Fibroblast of lung (primary cell): ENCODE results near the gene TBATA. TPM values are rescaled to one million over a fixed set of nuclear protein-coding genes. Genes with fewer than 3 reads are reported as not detected.

ENCODE experiments used
- DNase-seq, 2 donors: peaks; one replicate each; pipeline versions ENCODE4 v3.0.0 to v3.0.0-alpha.2; 2010; ENCODE audit warnings: low read depth in 2 of 2
- H2AFZ ChIP-seq: 2 replicates; pipeline ENCODE4 v1.5.1; 2012; ENCODE audit warnings: low read length, control low read depth, inconsistent platforms
- H3K27ac ChIP-seq: 2 replicates; pipeline ENCODE4 v1.5.1; 2011; ENCODE audit warnings: low read length, control low read depth; ENCODE audit not compliant: insufficient read depth
- H3K27me3 ChIP-seq: 2 replicates; pipeline ENCODE4 v1.5.1; 2011; ENCODE audit warnings: mild to moderate bottlenecking, low read length; ENCODE audit not compliant: control insufficient read depth, insufficient read depth
- H3K36me3 ChIP-seq: 2 replicates; pipeline ENCODE4 v1.5.1; 2011; ENCODE audit warnings: low read length; ENCODE audit not compliant: control insufficient read depth, insufficient read depth
- H3K4me1 ChIP-seq: 2 replicates; pipeline ENCODE4 v1.5.1; 2011; ENCODE audit warnings: low read length; ENCODE audit not compliant: control insufficient read depth, insufficient read depth; ENCODE audit errors: extremely low read depth
- H3K4me2 ChIP-seq: 2 replicates; pipeline ENCODE4 v1.5.1; 2011; ENCODE audit warnings: low read length, control low read depth; ENCODE audit not compliant: insufficient read depth; ENCODE audit errors: extremely low read depth
- H3K4me3 ChIP-seq, 4 experiments: fragments of 200-600 bp in 1 of 4; sonication (generic) in 1 of 4; replicated peaks in 1 of 4; 2 replicates each; pipeline ENCODE4 v1.5.1; 2011 to 2016; ENCODE audit warnings: low read length in 4 of 4, low read depth in 3 of 4, mild to moderate bottlenecking in 3 of 4, control low read depth in 2 of 4, inconsistent platforms in 1 of 4, mixed read lengths in 1 of 4; ENCODE audit not compliant: insufficient read depth in 1 of 4; ENCODE audit errors: control extremely low read depth in 1 of 4
- H3K79me2 ChIP-seq: 2 replicates; pipeline ENCODE4 v1.5.1; 2012; ENCODE audit warnings: mild to moderate bottlenecking, low read length, inconsistent platforms; ENCODE audit not compliant: control insufficient read depth, insufficient read depth
- H3K9ac ChIP-seq: 2 replicates; pipeline ENCODE4 v1.5.1; 2011; ENCODE audit warnings: mild to moderate bottlenecking, low read length, control low read depth; ENCODE audit not compliant: insufficient read depth
- H3K9me3 ChIP-seq: 2 replicates; pipeline ENCODE4 v1.5.1; 2012; ENCODE audit warnings: low read depth, low read length; ENCODE audit not compliant: control insufficient read depth, insufficient read depth
- H4K20me1 ChIP-seq: 2 replicates; pipeline ENCODE4 v1.5.1; 2011; ENCODE audit warnings: low read length; ENCODE audit not compliant: control insufficient read depth, insufficient read depth; ENCODE audit errors: extremely low read depth
- EZH2 ChIP-seq: IDR thresholded peaks from 2 replicates; pipeline ENCODE4 v1.5.1; 2012; ENCODE audit warnings: low read length, control low read depth, mild to moderate bottlenecking; ENCODE audit errors: missing control alignments
- polyA plus RNA-seq, 2 donors: library from polyadenylated mRNA; depleted of rRNA in 1 of 2; stranded (reverse) in 1 of 2; unstranded in 1 of 2; fragments of >200 nt; gene quantifications; 2 replicates each; pipeline ENCODE4 v1.2.1, GENCODE V29; 2011 to 2012; ENCODE audit warnings: missing spikeins in 1 of 2
- total RNA-seq: library from RNA; depleted of rRNA; stranded (reverse); fragments of >200 nt; gene quantifications from 2 replicates; pipeline ENCODE4 v1.2.1, GENCODE V29; 2014
- TF ChIP-seq, protein P1 (sequence below), 2 donors: IDR thresholded peaks in 1 of 2; conservative IDR thresholded peaks in 1 of 2; 1 replicate in 1 of 2; 2 replicates in 1 of 2; pipeline ENCODE4 v1.5.1; 2011 to 2012; ENCODE audit warnings: low read length in 2 of 2, control low read depth in 1 of 2, inconsistent platforms in 1 of 2, low read depth in 1 of 2, mild to moderate bottlenecking in 1 of 2

TBATA gene
- total and polyA plus RNA-seq, 2 donors (not counting 1 experiment from before 2014, with no cell fraction given), result not detected

DNA sequence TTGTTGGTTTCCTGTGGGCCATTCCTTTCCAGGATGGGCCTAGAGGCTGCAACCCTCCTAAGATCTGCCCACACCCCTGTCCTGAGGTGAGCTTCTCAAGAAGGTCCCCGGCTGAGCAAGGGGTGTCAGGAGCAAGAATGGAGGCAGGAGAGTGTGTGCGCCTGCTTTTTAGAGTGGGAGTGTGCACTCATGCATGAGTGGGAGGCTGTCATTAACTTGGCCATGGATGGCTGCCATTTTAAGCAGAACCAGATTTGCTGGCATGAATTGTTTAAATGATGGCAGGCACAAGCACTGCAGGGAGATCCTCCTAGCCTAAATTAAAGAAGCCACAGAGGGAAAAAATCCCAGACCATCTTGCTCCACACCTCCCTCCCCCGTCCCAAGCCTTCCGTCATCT is 27.6 kb upstream of the TBATA start:
- no peaks in the 10 kb centered on the region for H3K36me3 ChIP-seq
- H3K4me2 ChIP-seq, result no peak overlapping the region
- H3K27ac ChIP-seq, result no peak overlapping the region
- H3K4me1 ChIP-seq, result no peaks in the 10 kb centered on the region
- DNase-seq, result no peak
- H2AFZ ChIP-seq, result no peak overlapping the region
- TF ChIP-seq, protein P1, sequence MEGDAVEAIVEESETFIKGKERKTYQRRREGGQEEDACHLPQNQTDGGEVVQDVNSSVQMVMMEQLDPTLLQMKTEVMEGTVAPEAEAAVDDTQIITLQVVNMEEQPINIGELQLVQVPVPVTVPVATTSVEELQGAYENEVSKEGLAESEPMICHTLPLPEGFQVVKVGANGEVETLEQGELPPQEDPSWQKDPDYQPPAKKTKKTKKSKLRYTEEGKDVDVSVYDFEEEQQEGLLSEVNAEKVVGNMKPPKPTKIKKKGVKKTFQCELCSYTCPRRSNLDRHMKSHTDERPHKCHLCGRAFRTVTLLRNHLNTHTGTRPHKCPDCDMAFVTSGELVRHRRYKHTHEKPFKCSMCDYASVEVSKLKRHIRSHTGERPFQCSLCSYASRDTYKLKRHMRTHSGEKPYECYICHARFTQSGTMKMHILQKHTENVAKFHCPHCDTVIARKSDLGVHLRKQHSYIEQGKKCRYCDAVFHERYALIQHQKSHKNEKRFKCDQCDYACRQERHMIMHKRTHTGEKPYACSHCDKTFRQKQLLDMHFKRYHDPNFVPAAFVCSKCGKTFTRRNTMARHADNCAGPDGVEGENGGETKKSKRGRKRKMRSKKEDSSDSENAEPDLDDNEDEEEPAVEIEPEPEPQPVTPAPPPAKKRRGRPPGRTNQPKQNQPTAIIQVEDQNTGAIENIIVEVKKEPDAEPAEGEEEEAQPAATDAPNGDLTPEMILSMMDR (conservative IDR thresholded peaks at IDR 0.05 in 1 of 2, IDR thresholded peaks at IDR 0.05 in 1 of 2; ENCODE audit: low read depth in 1 of 2, low read length in 2 of 2), result no peak
- no peak for TF ChIP-seq EZH2
- no peak overlapping the region for H3K9ac ChIP-seq
- H3K79me2 ChIP-seq, result no peaks in the 10 kb centered on the region
- H3K4me3 ChIP-seq, result no peak overlapping the region
- H3K27me3 ChIP-seq, result peaks cover 2% of the 10 kb centered on the region
- no peaks in the 10 kb centered on the region for H4K20me1 ChIP-seq
- no peaks in the 10 kb centered on the region for H3K9me3 ChIP-seq

DNA sequence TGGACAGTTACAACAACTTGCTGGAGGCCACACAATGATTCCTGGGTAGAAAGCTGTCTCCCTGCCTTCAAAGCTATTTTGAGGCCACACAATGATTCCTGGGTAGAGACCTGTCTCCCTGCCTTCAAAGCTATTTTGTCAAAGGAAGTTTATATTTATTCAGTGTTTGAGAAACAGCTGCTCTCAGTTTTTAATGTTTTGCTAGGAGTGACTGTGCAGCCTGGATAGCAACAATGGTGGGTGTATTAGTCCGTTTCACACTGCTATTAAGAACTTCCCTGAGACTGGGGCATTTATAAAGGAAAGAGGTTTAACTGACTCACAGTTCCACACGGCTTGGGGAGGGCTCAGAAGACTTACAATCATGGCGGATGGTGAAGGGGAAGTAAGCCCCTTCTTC is 26.7 kb upstream of the TBATA start:
- Histone ChIP-seq H3K27ac (no peak overlapping the region), H3K9me3 (no peaks in the 10 kb centered on the region), H2AFZ (no peak overlapping the region), H3K79me2 (no peaks in the 10 kb centered on the region), H3K4me1 (no peaks in the 10 kb centered on the region), H3K27me3 (peaks cover 6% of the 10 kb centered on the region), H4K20me1 (no peaks in the 10 kb centered on the region), H3K4me2 (no peak overlapping the region), H3K4me3 (no peak overlapping the region), H3K36me3 (no peaks in the 10 kb centered on the region), H3K9ac (no peak overlapping the region)
- no peak for DNase-seq
- TF ChIP-seq EZH2, result no peak
- TF ChIP-seq, protein P1 (conservative IDR thresholded peaks at IDR 0.05 in 1 of 2, IDR thresholded peaks at IDR 0.05 in 1 of 2; ENCODE audit: low read depth in 1 of 2, low read length in 2 of 2), result no peak

- no peak overlapping the region for H3K4me3 ChIP-seq
- no peak for TF ChIP-seq EZH2
- TF ChIP-seq, protein P1 (conservative IDR thresholded peaks at IDR 0.05 in 1 of 2, IDR thresholded peaks at IDR 0.05 in 1 of 2; ENCODE audit: low read depth in 1 of 2, low read length in 2 of 2), result no peak
- H3K36me3 ChIP-seq, result no peaks in the 10 kb centered on the region
- H3K27me3 ChIP-seq, result peaks cover 7% of the 10 kb centered on the region
- H3K79me2 ChIP-seq, result no peaks in the 10 kb centered on the region
- H3K9me3 ChIP-seq, result no peaks in the 10 kb centered on the region
- no peak for DNase-seq
- H3K27ac ChIP-seq, result no peak overlapping the region
- no peaks in the 10 kb centered on the region for H3K4me1 ChIP-seq
- no peak overlapping the region for H3K4me2 ChIP-seq
- no peak overlapping the region for H3K9ac ChIP-seq
- H2AFZ ChIP-seq, result no peak overlapping the region
- no peaks in the 10 kb centered on the region for H4K20me1 ChIP-seq
Observed at GRCh38 chr10:70810967-70811366, 25.8 kb upstream of the TBATA start.
